WI38 (cell line): ENCODE results near the gene TWIST2.

Experiments
- H3K4me3 ChIP-seq: 2 replicates; pipeline ENCODE4 v1.5.1; 2011; ENCODE audit warnings: low read depth, mild to moderate bottlenecking, control low read depth, low read length
- CTCF ChIP-seq: IDR thresholded peaks from 2 replicates; pipeline ENCODE4 v1.5.1; 2012; ENCODE audit warnings: low read depth, mild to moderate bottlenecking, control low read depth, low read length

Gene TWIST2

GRCh38 chr2:238851026-238851425, 3.1 kb downstream of the TWIST2 start:
- H3K4me3 ChIP-seq: no peak overlapping the region
- no peak for TF ChIP-seq CTCF

- no peak overlapping the region; the same call in 1 of the 2 replicates for H3K4me3 ChIP-seq
- no peak for TF ChIP-seq CTCF
These were observed 3.9 kb downstream of the TWIST2 start for GRCh38 chr2:238851761-238852160.

- 0 out of 2 replicates have a peak overlapping the region, but pooled peaks have one; percentile 4 for H3K4me3 ChIP-seq
- no peak for TF ChIP-seq CTCF
These were observed 4.5 kb downstream of the TWIST2 start for GRCh38 chr2:238852206-238852869.

GRCh38 chr2:238853218-238853617, 5.3 kb downstream of the TWIST2 start:
- no peak overlapping the region for H3K4me3 ChIP-seq
- TF ChIP-seq CTCF: no peak

GRCh38 chr2:238853721-238854120, 5.8 kb downstream of the TWIST2 start:
- TF ChIP-seq CTCF: no peak
- no peak overlapping the region for H3K4me3 ChIP-seq

- H3K4me3 ChIP-seq: no peak overlapping the region
- no peak for TF ChIP-seq CTCF
These were observed 6.4 kb downstream of the TWIST2 start for GRCh38 chr2:238854246-238854645.

- H3K4me3 ChIP-seq: no peak overlapping the region
- TF ChIP-seq CTCF: no peak
These were observed 6.9 kb downstream of the TWIST2 start for GRCh38 chr2:238854699-238855229.
